Stimulated activated naive CD4-positive, alpha-beta T cell treated with Interleukin-2 at 50 U/mL for 16 hours (primary cell): ENCODE results near the gene FAM98C.

Experiments used
- DNase-seq: peaks from one replicate; lab custom pipeline; 2025; lab: John Stamatoyannopoulos, UW

Gene FAM98C

GRCh38 chr19:38427035-38427677, 24.3 kb downstream of the FAM98C start:
- DNase-seq, result peak; percentile 67

GRCh38 chr19:38429055-38429810, 26.3 kb downstream of the FAM98C start:
- DNase-seq, result peak; percentile 51

GRCh38 chr19:38429811-38430156, 26.9 kb downstream of the FAM98C start:
- no peak for DNase-seq

GRCh38 chr19:38430931-38431330, 28.0 kb downstream of the FAM98C start:
- DNase-seq, result no peak

GRCh38 chr19:38433268-38433733, 30.4 kb downstream of the FAM98C start, which contains the start of gene RYR1:
RYR1 (plus strand) TSS chr19:38433691; CDS start chr19:38433830, 139 bp downstream.
- DNase-seq, result peak; percentile 60

- no peak for DNase-seq
Measured at GRCh38 chr19:38434549-38435051, 31.7 kb downstream of the FAM98C start.

- DNase-seq, result no peak
Measured at GRCh38 chr19:38437295-38437694, 34.4 kb downstream of the FAM98C start.

GRCh38 chr19:38437917-38438316, 35.0 kb downstream of the FAM98C start:
- no peak for DNase-seq

DNA sequence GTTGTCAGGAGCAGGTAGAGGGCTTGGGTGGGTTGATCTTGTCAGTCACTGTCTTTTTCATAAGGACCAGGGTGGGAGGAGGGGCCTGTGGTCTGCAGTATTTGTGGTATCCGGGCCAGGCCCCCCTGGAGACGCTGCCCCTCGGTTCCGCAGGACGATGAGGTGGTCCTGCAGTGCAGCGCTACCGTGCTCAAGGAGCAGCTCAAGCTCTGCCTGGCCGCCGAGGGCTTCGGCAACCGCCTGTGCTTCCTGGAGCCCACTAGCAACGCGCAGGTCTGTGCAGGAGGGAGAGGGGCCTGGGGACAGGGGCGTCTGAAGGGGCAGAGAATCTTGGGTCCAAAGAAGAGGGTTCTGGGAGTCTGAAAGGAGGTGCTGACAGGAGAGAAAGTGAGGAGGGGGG, 37.7 kb downstream of the FAM98C start:
- DNase-seq, result no peak

DNA sequence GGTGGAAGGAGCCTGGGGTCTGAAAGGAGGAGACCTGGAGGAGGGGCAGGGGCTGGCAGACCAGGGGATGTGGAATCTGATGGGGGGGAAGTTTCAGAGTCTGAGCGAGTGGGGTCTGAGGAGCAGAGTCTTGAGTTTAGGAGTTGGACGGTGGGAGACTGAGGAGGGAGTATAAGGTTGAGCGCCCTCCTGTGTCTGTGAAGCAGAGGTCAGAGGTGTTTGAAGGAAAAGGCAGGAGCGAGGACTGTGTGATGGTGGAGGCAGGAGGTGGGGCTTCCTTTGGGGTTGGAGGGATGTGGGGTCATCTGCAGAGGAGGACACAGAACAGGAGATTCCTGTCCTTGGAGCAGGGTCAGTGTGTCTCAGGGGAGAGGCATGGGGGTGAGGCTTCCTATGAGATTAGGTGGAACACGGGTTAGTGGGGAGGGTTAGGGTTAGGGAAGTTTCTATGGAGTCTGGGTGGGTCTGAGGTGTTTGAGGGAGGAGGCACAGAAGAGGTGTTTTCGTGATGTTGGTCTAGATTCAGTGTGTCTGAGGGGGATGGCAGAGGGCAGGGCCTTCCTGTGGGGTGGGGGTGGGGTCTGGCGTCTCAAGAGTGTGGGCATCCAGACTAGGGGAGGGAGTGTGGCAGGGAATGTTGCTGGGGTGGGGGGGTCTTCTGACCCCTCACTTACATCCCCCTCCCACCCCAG, 38.9 kb downstream of the FAM98C start:
- no peak for DNase-seq

- no peak for DNase-seq
Measured at GRCh38 chr19:38442736-38443135, 39.8 kb downstream of the FAM98C start.

DNA sequence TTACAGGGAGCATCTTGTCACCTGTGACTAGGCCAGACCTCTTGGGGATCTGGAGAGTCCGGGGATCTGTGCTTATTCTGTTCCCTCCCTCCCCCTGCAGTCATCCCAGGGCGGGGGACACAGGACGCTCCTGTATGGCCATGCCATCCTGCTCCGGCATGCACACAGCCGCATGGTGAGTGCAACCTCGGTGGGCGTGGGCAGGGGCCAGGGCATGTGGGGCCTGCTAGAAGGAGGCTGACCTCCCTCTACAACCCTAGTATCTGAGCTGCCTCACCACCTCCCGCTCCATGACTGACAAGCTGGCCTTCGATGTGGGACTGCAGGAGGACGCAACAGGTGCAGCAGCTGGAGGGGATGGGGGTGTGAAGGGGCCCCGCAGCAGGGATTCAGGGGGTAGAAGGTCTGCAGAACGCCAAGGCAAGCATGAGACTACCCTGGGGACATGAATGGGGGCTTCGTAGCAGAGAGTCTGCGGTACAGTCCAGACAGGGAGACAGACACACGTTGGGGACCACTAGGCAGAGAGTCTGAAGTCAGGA, 40.6 kb downstream of the FAM98C start:
- DNase-seq, result no peak

- DNase-seq, result no peak
Measured at GRCh38 chr19:38444026-38444425, 41.1 kb downstream of the FAM98C start.

GRCh38 chr19:38445362-38445761, 42.5 kb downstream of the FAM98C start:
- no peak for DNase-seq

DNA sequence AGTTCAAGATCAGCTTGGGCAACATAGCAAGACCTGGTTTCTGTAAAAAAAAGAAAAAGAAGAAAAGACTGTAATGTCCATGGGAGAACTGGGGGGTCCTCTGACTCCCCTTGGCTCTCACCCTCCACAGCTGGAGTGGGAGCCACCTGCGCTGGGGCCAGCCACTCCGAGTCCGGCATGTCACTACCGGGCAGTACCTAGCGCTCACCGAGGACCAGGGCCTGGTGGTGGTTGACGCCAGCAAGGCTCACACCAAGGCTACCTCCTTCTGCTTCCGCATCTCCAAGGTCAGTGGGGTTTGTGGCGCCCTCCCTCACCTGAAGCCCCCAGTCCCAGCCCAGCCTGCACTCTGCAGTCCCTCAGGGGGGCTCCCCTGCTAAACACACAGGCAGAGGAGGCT, 45.3 kb downstream of the FAM98C start:
- no peak for DNase-seq

DNA sequence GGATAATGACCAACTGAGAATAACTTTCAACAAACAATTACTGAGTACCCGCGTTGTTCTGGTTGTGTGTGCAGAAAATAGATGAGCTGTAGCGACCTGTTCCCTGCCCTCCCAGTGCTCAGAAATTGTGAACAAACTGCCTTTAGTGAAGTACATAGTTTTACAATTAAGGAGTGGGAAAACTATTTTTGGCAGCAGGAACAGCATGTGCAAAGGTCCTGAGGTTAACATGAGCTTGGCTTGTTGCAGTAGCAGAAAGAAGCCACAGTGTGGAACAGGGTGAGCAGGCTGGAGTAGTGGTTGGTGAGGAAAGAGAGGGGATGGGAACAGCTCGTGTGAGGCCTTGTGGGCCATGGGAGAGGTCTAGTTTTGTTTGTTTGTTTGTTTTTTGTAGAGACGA, 46.6 kb downstream of the FAM98C start:
- no peak for DNase-seq

- DNase-seq, result no peak
Measured at GRCh38 chr19:38451036-38451435, 48.1 kb downstream of the FAM98C start.

DNA sequence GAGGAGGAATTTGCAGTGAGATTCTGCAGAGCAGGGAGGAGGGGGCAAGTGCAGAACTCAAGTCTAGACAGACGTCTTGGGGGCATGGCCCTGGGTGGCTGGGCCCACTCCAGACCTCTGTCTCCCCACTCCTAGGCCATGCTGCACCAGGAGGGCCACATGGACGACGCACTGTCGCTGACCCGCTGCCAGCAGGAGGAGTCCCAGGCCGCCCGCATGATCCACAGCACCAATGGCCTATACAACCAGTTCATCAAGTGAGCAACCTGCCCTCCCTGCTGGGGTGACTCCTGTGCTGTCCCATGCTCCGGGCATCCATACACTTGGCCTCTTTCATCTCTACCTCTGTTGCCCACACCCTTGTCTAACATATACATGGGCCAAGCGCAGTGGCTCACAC, 48.7 kb downstream of the FAM98C start:
- DNase-seq, result no peak

- DNase-seq, result no peak
Measured at GRCh38 chr19:38452430-38453366, 49.8 kb downstream of the FAM98C start.

- no peak for DNase-seq
Measured at GRCh38 chr19:38453596-38453995, 50.7 kb downstream of the FAM98C start.

GRCh38 chr19:38455031-38455430, 52.1 kb downstream of the FAM98C start:
- DNase-seq, result no peak
